A549 treated with AZD2906 at 1 μM for 4 hours (cell line): ENCODE data around the gene ZSCAN5C. TPM values are rescaled to one million over a fixed set of nuclear protein-coding genes. Genes with fewer than 3 reads are reported as not detected.

Source experiments
- total RNA-seq: library from RNA; stranded (reverse); fragments of 200-300 nt; extraction: Qiagen RNA extraction; gene quantifications from 5 replicates; pipeline ENCODE4 v1.2.3, GENCODE V29; 2022

Gene ZSCAN5C
- not detected in 5 replicates for total RNA-seq

GRCh38 chr19:56201973-56202372 lies at the start of gene ZSCAN5C:
TSS of gene ZSCAN5C (plus strand) at chr19:56202273. CDS start at chr19:56205914, 3,641 bp downstream.

GRCh38 chr19:56175861-56176307 lies 26.2 kb upstream of the ZSCAN5C start, which contains the start of gene GALP:
TSS of gene GALP (plus strand) at chr19:56176008. CDS start at chr19:56177109, 1,101 bp downstream.

GRCh38 chr19:56197646-56198045 lies 4.4 kb upstream of the ZSCAN5C start, which contains the start of gene ZSCAN5B:
TSS of gene ZSCAN5B (minus strand) at chr19:56197783. CDS start at chr19:56193052, 4,731 bp downstream.

Other genes starting within 250 kb of the ZSCAN5C start
- 0.02 to 0.07 TPM (median 0.05 TPM) in 4 of 5 replicates, not detected in the other for gene NLRP5, start 215.5 kb upstream of the ZSCAN5C start, total RNA-seq
- 28.1 to 54.3 TPM (median 46.6 TPM) in 5 replicates for gene ZNF787, start 81.0 kb upstream of the ZSCAN5C start, total RNA-seq
- 16.8 to 29.7 TPM (median 28.7 TPM) in 5 replicates for gene ZNF444, start 61.0 kb upstream of the ZSCAN5C start, total RNA-seq
- gene GALP, start 26.3 kb upstream of the ZSCAN5C start, total RNA-seq: not detected in 5 replicates
- 0.05 to 0.06 TPM in 2 of 5 replicates, not detected in the others for gene ZSCAN5B, start 4.5 kb upstream of the ZSCAN5C start, total RNA-seq
- not detected in 5 replicates for gene EDDM13, start 70.5 kb downstream of the ZSCAN5C start, total RNA-seq
- 7.5 to 9.0 TPM (median 8.3 TPM) in 5 replicates for gene ZSCAN5A, start 112.6 kb downstream of the ZSCAN5C start, total RNA-seq
- gene ZNF582, start 191.3 kb downstream of the ZSCAN5C start, total RNA-seq: 0.91 to 1.1 TPM (median 1.0 TPM) in 5 replicates
- 1.7 to 2.4 TPM (median 2.2 TPM) in 5 replicates for gene ZNF583, start 202.1 kb downstream of the ZSCAN5C start, total RNA-seq